D721Med (cell line): ENCODE measurements around the gene LMO7.

ENCODE experiments used
- DNase-seq: peaks from one replicate; pipeline ENCODE4 v3.0.0; 2011; ENCODE audit warnings: low spot score; ENCODE audit not compliant: insufficient read length
- FAIRE-seq: peaks from 2 replicates; lab custom pipeline; 2011; peaks lifted over from hg19 to GRCh38; lab: Jason Lieb, UNC
- CTCF ChIP-seq: IDR thresholded peaks from 2 replicates; pipeline ENCODE4 v1.5.1; 2012; ENCODE audit warnings: mild to moderate bottlenecking, control low read depth; ENCODE audit not compliant: insufficient read depth; ENCODE audit errors: missing control alignments

Gene LMO7

GRCh38 chr13:75802161-75802560, 166.0 kb downstream of the LMO7 start:
- no peak for TF ChIP-seq CTCF

GRCh38 chr13:75803164-75803611, 167.1 kb downstream of the LMO7 start:
- TF ChIP-seq CTCF: no peak
- DNase-seq: no peak
- FAIRE-seq: no peak

More at GRCh38 chr13:75802161-75802560, 166.0 kb downstream of the LMO7 start:
- DNase-seq (no peak), FAIRE-seq (no peak)

- TF ChIP-seq CTCF: no peak
- no peak for FAIRE-seq
These were observed 167.9 kb downstream of the LMO7 start for GRCh38 chr13:75804054-75804453.

GRCh38 chr13:75804605-75805004, 168.5 kb downstream of the LMO7 start:
- DNase-seq (no peak), FAIRE-seq (no peak)

More at GRCh38 chr13:75804054-75804453, 167.9 kb downstream of the LMO7 start:
- no peak for DNase-seq

GRCh38 chr13:75806117-75806516, 170.0 kb downstream of the LMO7 start:
- no peak for TF ChIP-seq CTCF
- FAIRE-seq: no peak

More at GRCh38 chr13:75804605-75805004, 168.5 kb downstream of the LMO7 start:
- no peak for TF ChIP-seq CTCF

GRCh38 chr13:75811361-75811760, 175.2 kb downstream of the LMO7 start:
- no peak for DNase-seq
- TF ChIP-seq CTCF: no peak

More at GRCh38 chr13:75806117-75806516, 170.0 kb downstream of the LMO7 start:
- no peak for DNase-seq

GRCh38 chr13:75811841-75812240, 175.7 kb downstream of the LMO7 start:
- FAIRE-seq (no peak), DNase-seq (no peak)
- TF ChIP-seq CTCF: no peak

More at GRCh38 chr13:75811361-75811760, 175.2 kb downstream of the LMO7 start:
- FAIRE-seq: no peak
